ENCODE measurements around the gene PCDH8.

The PCDH8 gene

DNA sequence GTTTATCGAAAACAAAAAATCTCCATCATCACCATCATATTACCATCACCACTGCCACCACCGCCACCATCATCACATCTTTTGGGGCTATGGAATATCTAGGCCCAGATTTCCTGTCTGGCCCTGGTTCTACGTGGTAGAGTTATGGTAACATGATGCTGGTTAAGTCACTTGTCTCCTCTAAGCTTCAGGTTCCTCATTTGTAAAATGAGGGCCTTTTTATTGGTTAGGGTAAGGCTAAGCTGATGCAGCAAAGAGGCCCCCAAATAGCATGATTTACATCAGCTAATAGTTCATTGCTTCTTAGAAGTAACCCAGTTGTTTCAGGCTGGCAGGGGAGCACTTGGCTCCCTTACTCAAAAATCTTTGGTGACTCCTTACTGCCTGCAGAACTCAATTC, 37.9 kb downstream of the PCDH8 start:
- DNase-seq (ENCODE audit: low read depth): no peak

DNA sequence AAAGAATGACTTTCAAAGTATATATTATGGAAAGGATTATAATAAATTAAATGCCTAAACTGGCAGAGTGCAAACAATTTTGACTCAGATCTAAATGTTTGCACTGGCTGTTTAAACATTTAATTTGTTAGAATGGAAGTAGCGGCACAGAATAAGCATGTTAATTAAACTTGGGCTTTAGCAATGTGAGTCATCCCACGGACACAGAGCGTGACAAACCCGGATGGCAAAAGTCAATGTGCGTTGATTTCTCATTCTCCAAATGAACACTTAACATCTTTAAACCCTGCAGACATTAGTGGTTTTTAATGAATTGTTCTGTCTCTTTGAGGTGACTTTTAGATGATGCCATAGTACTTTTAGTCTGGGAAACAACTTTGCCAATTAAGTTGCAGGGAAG, 38.4 kb downstream of the PCDH8 start:
- no peak for DNase-seq (ENCODE audit: low read depth)

DNA sequence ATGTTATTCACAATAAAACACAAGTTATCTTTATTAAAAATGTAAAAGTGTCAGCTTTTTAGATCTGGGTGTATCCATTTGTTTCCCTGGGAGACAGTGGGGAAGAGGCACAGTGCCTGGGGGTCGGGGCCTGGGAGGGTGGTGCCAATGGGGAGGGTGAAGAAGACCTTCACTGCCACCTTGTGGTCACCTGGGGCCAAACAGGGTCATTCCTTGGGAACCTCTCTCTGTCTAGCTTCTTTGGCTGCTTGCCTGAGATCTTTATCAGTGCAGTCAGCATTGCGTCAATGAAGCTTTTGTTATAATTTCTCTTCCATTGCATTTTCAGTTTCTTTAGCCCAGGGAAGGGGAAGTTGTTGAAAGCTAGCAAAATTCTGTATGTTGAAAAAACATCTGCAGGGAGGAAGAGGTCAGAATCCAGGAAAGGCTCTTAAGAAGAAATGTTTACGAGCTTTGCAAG, 39.1 kb downstream of the PCDH8 start:
- peak; percentile 9 for DNase-seq (ENCODE audit: low read depth)

DNA sequence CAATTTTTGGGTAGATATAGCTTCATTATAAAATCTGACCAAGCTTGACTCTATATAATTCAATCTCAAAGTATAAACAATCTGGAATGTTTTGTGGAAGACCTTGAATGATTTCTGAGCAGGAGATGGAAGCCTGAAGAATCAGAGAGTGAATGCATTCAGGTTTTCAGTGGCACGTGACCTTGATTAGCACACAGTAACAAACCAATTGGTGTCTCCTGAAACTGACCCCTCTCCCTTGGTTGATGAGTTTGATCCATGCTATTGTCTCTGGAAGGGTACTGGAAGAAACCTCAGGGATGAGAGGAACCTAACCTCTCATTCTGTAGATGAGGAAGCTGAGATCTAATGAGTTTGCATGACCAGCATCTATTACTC, 39.6 kb downstream of the PCDH8 start:
- DNase-seq (ENCODE audit: low read depth): no peak

DNA sequence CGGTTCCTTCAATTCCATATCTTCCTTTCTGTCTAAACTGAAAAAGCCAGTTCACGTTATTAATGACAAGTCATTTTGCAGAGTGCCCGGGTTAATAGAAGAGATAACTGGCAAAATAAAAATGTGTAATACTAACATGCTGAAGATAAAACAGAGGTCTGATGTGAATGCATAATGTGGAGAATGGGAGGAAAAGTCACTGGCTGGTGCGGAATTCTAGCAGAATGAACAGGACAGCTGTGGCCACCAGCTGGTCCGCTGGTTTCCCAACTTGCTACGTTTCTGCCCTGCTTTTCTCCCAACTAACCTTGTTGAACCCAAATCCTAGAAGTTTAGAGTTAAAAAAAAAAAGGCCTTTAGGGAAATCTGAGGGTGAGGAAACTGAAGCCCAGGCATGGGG, 42.4 kb downstream of the PCDH8 start:
- DNase-seq (ENCODE audit: low read depth): no peak

DNA sequence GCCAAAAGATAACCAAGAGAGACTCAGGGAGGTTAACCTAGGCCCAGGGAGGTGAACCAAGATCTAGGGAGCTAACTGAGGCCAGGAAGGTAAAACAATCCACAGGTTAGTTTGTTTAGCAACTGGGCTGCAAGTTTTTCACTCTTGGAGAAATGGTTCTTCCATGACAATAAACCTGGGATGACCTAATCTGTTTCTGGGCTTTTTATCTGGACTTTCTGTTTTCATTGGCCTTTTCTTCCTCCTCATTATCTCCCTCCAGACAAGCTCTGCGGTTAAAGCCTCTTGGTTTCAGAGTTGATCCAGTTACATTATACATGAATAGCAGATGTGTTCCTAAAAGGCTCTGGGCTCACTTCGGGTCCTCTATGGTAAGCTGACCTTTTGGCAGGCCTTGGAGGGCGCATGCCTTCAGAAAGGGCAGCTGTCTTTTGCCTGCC, 44.2 kb downstream of the PCDH8 start:
- no peak for DNase-seq (ENCODE audit: low read depth)

DNA sequence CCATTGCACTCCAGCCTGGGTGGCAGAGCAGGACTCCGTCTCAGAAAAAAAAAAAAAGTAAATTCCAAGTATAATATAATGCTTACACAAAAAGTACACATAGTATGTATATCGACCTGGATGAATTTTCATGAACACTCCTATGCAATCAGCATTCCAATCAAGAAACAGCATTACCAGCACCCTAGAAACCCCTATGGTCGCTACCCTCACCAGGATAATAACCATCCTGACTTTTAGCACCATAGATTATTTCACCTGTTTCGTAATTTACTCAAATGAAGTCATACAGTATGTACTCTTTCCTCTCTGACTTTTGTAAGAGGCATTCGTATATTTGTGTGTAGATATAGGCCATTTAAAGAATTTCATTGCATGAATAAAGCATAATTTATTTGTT, 47.6 kb downstream of the PCDH8 start:
- no peak for DNase-seq (ENCODE audit: low read depth)

DNA sequence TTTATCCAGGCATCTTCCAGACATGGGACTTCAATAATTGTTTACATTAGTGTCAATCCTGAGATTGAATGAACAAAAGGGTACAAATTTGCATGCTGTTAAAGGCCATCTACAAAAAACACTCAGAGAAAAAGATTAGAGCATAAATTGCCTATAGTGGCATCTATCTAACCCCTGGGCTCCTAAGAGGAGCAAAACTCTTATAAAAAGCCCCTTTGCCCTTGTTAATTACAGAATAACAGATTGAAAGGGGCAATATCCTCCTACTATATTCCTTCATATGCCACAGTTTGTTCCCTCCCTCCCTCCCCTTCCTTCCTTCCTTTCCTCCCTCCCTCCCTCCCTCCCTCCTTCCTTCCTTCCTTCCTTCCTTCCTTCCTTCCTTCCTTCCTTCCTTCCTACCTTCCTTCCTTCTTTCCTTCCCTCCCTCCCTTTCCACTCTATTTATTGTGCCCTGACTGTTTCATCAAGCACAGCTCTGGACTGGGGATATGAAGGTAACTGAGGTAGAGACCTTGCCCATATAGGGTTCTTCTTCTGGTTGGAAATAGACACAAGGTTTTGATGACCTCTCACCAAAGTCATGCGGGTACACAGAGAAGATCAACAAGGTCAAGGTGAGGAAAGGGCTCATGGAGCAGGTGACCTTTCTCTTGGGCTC, 49.5 kb downstream of the PCDH8 start:
- DNase-seq (ENCODE audit: low read depth): no peak

DNA sequence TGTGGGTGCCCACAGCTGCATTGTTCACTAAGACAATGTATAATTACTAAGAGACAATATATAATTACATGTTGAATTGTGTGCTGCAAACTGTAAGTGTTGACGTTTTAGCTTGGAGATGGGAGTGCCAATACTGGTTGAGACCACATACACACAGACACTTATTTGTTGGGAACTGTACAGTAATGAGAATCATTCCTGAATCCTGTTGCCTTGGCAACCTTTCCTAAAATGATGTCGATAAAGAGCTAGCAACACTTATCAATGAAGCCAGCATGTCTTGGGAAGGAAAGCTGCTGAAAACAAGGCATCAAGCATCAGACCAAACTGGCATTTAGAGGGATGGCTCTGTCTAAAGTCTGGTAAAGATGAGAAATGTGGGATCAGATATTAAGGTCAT, 51.3 kb downstream of the PCDH8 start:
- DNase-seq (ENCODE audit: low read depth): no peak

DNA sequence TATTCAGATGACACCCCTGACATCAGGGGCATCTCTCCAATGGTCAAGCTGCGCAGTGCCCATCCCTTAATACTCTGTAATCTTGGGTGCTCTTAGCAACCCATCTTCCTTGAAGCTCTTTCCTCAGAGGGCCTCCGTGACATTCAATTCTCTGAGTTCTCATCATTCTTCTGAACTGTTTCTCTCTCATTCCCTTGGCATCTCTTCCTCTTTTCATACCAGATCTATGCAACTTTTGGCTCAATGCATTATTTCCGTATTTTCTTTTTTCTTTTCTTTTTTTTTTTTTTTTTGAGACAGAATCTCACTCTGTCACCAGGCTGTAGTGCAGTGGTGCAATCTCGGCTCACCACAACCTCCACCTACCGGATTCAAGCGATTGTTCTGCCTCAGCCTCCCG, 53.9 kb downstream of the PCDH8 start:
- no peak for DNase-seq (ENCODE audit: low read depth)

DNA sequence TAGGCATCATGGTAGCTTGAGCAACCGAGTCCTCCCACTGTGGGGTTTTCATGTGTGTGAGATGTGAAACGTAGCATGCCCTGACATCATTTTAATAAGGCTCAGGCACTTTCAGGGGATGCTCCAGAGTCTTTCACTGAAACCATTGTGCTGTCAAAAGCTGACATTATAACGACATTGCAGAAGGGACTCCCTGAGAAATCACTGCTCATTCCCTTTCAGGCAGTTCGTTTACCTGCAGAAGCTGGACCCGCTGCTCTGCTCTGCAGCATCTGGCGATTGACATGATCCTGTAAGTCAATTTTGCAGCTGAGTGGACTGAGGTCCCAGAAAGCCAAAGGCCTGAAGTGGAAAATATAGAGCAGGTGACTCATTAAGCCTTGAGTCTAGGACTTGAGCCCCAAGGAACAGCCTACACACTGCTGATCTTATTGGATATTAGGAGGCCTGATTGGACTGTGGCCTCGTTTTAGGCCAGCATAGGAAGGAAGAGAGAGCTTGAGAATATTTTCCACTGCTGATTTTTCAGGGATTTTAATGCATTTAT, 54.9 kb downstream of the PCDH8 start:
- DNase-seq (ENCODE audit: low read depth): no peak

Data from HS-5 (cell line).